CD4-positive, alpha-beta T cell (primary cell): ENCODE measurements around the gene MAP3K12. TPM values are rescaled to one million over a fixed set of nuclear protein-coding genes. Genes with fewer than 3 reads are reported as not detected.

Source experiments
- ATAC-seq: fragments of 200-7000 bp; cut with Tn5 transposase; one replicate; pipeline ENCODE4 v1.10.0; 2022; ENCODE audit warnings: mild to moderate bottlenecking; ENCODE audit not compliant: poor library complexity
- CTCF ChIA-PET: fragments of 350-600 bp; sonication (Branson Sonifier 250); formaldehyde crosslinking; loops from one replicate; lab custom pipeline; 2021; ENCODE audit warnings: antibody characterized with exemption, inconsistent platforms; lab: Charles Lee
- POLR2A ChIA-PET: fragments of 350-600 bp; sonication (Branson Sonifier 250); formaldehyde crosslinking; loops from one replicate; lab custom pipeline; 2021; ENCODE audit warnings: antibody characterized with exemption, inconsistent platforms; lab: Charles Lee
- DNase-seq, 14 experiments: peaks; one replicate each; pipeline ENCODE4 v3.0.0-alpha.2; 2013 to 2020; ENCODE audit warnings: mixed read lengths in 2 of 14
- H3K27ac ChIP-seq, 2 donors: one replicate each; pipeline versions ENCODE4 v1.5.1 to v1.7.0; 2013; ENCODE audit warnings: low read length in 2 of 2, low read depth in 1 of 2, mild to moderate bottlenecking in 1 of 2
- H3K27me3 ChIP-seq, 2 experiments: 1 replicate in 1 of 2; 2 replicates in 1 of 2; pipeline versions ENCODE4 v1.6.1 to v1.7.0; 2013; ENCODE audit warnings: low read length in 2 of 2, control low read depth in 1 of 2, mild to moderate bottlenecking in 1 of 2, moderate library complexity in 1 of 2; ENCODE audit not compliant: insufficient read depth in 2 of 2, control insufficient read depth in 1 of 2
- H3K36me3 ChIP-seq: one replicate; pipeline ENCODE4 v1.6.1; 2013; ENCODE audit warnings: low read length, control low read depth; ENCODE audit not compliant: insufficient read depth
- H3K4me1 ChIP-seq: one replicate; pipeline ENCODE4 v1.6.1; 2013; ENCODE audit warnings: low read length, control low read depth; ENCODE audit not compliant: insufficient read depth
- H3K4me3 ChIP-seq: one replicate; pipeline ENCODE4 v1.5.1; 2013; ENCODE audit warnings: mild to moderate bottlenecking, low read length, moderate library complexity
- H3K9me3 ChIP-seq, 2 experiments: 1 replicate in 1 of 2; 2 replicates in 1 of 2; pipeline versions ENCODE4 v1.6.1 to v1.7.0; 2013; ENCODE audit warnings: low read length in 2 of 2, mild to moderate bottlenecking in 2 of 2, control low read depth in 1 of 2, moderate library complexity in 1 of 2; ENCODE audit not compliant: control insufficient read depth in 1 of 2, insufficient read depth in 1 of 2
- H3K27ac Mint-ChIP-seq: one replicate; pipeline ENCODE4 v1.8.0; 2020; ENCODE audit warnings: mixed read lengths
- H3K27me3 Mint-ChIP-seq: one replicate; pipeline ENCODE4 v1.8.0; 2021; ENCODE audit warnings: mixed read lengths
- H3K36me3 Mint-ChIP-seq: one replicate; pipeline ENCODE4 v1.8.0; 2021; ENCODE audit warnings: low read depth, mixed read lengths
- H3K4me1 Mint-ChIP-seq: one replicate; pipeline ENCODE4 v1.8.0; 2021; ENCODE audit warnings: low read depth, mixed read lengths
- H3K4me3 Mint-ChIP-seq: one replicate; pipeline ENCODE4 v1.8.0; 2020; ENCODE audit warnings: mild to moderate bottlenecking, mixed read lengths
- H3K9me3 Mint-ChIP-seq: one replicate; pipeline ENCODE4 v1.8.0; 2020; ENCODE audit warnings: mixed read lengths
- intact Hi-C, 2 experiments: fragments of 100-400 bp; cut with DNase I in 1 of 2; cut with micrococcal nuclease in 1 of 2; formaldehyde crosslinking; loops; one replicate each; pipeline versions ENCODE4 v1.15.1 to v1.9.0; 2023 to 2025; cut with DNase I, micrococcal nuclease
- total RNA-seq, 174 experiments: library from RNA in 2 of 174; stranded (reverse) in 2 of 174; gene quantifications; one replicate each; pipeline ENCODE4 v1.2.3 and lab custom pipeline; 2021 to 2026
- TF ChIP-seq, protein P1 (sequence below): fragments of 200-600 bp; IDR thresholded peaks from one replicate; pipeline ENCODE4 v1.8.0; 2022; ENCODE audit warnings: antibody characterized with exemption, mild to moderate bottlenecking

Gene MAP3K12
- total RNA-seq, 2 experiments from 2014 or later, result 12.6 to 15.2 TPM

GRCh38 chr12:53431187-53431586, 68.1 kb downstream of the MAP3K12 start:
- H3K9me3 ChIP-seq, result no peaks in the 10 kb centered on the region
- no peak overlapping the region for H3K4me3 ChIP-seq
- intact Hi-C loops, result no loop called here
- no peak for ATAC-seq
- H3K4me3 Mint-ChIP-seq, result no peak overlapping the region
- TF ChIP-seq, protein P1, sequence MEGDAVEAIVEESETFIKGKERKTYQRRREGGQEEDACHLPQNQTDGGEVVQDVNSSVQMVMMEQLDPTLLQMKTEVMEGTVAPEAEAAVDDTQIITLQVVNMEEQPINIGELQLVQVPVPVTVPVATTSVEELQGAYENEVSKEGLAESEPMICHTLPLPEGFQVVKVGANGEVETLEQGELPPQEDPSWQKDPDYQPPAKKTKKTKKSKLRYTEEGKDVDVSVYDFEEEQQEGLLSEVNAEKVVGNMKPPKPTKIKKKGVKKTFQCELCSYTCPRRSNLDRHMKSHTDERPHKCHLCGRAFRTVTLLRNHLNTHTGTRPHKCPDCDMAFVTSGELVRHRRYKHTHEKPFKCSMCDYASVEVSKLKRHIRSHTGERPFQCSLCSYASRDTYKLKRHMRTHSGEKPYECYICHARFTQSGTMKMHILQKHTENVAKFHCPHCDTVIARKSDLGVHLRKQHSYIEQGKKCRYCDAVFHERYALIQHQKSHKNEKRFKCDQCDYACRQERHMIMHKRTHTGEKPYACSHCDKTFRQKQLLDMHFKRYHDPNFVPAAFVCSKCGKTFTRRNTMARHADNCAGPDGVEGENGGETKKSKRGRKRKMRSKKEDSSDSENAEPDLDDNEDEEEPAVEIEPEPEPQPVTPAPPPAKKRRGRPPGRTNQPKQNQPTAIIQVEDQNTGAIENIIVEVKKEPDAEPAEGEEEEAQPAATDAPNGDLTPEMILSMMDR, result no peak
- H3K36me3 ChIP-seq, result no peaks in the 10 kb centered on the region
- no peaks in the 10 kb centered on the region for H3K4me1 ChIP-seq
- H3K27ac Mint-ChIP-seq, result no peak overlapping the region
- H3K9me3 Mint-ChIP-seq, result no peaks in the 10 kb centered on the region
- ChIA-PET POLR2A (no interaction called here), CTCF (no interaction called here)
- H3K27ac ChIP-seq, result no peak overlapping the region
- H3K27me3 Mint-ChIP-seq, result no peaks in the 10 kb centered on the region
- H3K36me3 Mint-ChIP-seq, result no peaks in the 10 kb centered on the region
- DNase-seq, result peak in 1 of 14 experiments; percentile 10
- H3K27me3 ChIP-seq, result no peaks in the 10 kb centered on the region
- no peaks in the 10 kb centered on the region for H3K4me1 Mint-ChIP-seq

- no peak overlapping the region for H3K27ac Mint-ChIP-seq
- no peaks in the 10 kb centered on the region for H3K27me3 ChIP-seq
- DNase-seq (no peak), ATAC-seq (no peak)
- no peaks in the 10 kb centered on the region for H3K4me1 ChIP-seq
- H3K27me3 Mint-ChIP-seq, result no peaks in the 10 kb centered on the region
- no peaks in the 10 kb centered on the region for H3K4me1 Mint-ChIP-seq
- H3K9me3 ChIP-seq, result no peaks in the 10 kb centered on the region
- intact Hi-C loops, result no loop called here
- TF ChIP-seq, protein P1, result no peak
- H3K9me3 Mint-ChIP-seq, result no peaks in the 10 kb centered on the region
- POLR2A ChIA-PET, result interaction anchor here (1.2 kb wide), 1 partner anchor 11 kb away, joined by 3 read pairs; the partner anchor contains the start of gene PRR13
- H3K4me3 ChIP-seq, result no peak overlapping the region
- H3K4me3 Mint-ChIP-seq, result no peak overlapping the region
- CTCF ChIA-PET, result interaction anchor here (0.9 kb wide), 1 partner anchor 85 kb away, joined by 3 read pairs; no protein-coding TSS in a partner anchor
- no peaks in the 10 kb centered on the region for H3K36me3 Mint-ChIP-seq
- H3K27ac ChIP-seq, result no peak overlapping the region
- H3K36me3 ChIP-seq, result no peaks in the 10 kb centered on the region
These were observed 69.1 kb downstream of the MAP3K12 start for GRCh38 chr12:53430116-53430515.

Other genes with a start within 250 kb of the MAP3K12 start
- gene ESPL1, start 231.2 kb downstream of the MAP3K12 start, total RNA-seq, result under 1 TPM; 0.20 to 0.71 TPM
- 100 to 1,000 TPM; 757 to 763 TPM for gene PFDN5, start 203.9 kb downstream of the MAP3K12 start, total RNA-seq
- gene MYG1, start 199.8 kb downstream of the MAP3K12 start, total RNA-seq, result 10 to 100 TPM; 30.9 to 33.8 TPM
- 10 to 100 TPM; 21.0 to 22.7 TPM for gene AAAS, start 177.8 kb downstream of the MAP3K12 start, total RNA-seq
- gene SP7, start 163.1 kb downstream of the MAP3K12 start, total RNA-seq, result under 1 TPM in 1 of 2 experiments, not detected in 1; 0.14 TPM
- 10 to 100 TPM; 42.3 to 43.3 TPM for gene SP1, start 119.3 kb downstream of the MAP3K12 start, total RNA-seq
- gene AMHR2, start 75.6 kb downstream of the MAP3K12 start, total RNA-seq, result not detected
- 100 to 1,000 TPM; 133 to 142 TPM for gene PRR13, start 57.7 kb downstream of the MAP3K12 start, total RNA-seq
- gene PCBP2, start 47.4 kb downstream of the MAP3K12 start, total RNA-seq, result 1,000 to 10,000 TPM; 1,331 to 1,359 TPM
- 10 to 100 TPM; 21.7 to 22.4 TPM for gene TARBP2, start 1.8 kb upstream of the MAP3K12 start, total RNA-seq
- gene NPFF, start 8.0 kb upstream of the MAP3K12 start, total RNA-seq, result not detected
- gene ATF7, start 126.9 kb upstream of the MAP3K12 start, total RNA-seq, result 10 to 100 TPM; 13.3 to 14.3 TPM
- 100 to 1,000 TPM; 235 to 245 TPM for gene ATP5MC2, start 176.6 kb upstream of the MAP3K12 start, total RNA-seq
- 10 to 100 TPM; 66.8 to 69.3 TPM for gene CALCOCO1, start 228.0 kb upstream of the MAP3K12 start, total RNA-seq